EH (cell line): ENCODE measurements around the gene CDH23.

ENCODE experiments used
- DNase-seq: peaks from one replicate; pipeline ENCODE4 v3.0.0-alpha.2; 2015; ENCODE audit warnings: low read depth

CDH23 gene

DNA sequence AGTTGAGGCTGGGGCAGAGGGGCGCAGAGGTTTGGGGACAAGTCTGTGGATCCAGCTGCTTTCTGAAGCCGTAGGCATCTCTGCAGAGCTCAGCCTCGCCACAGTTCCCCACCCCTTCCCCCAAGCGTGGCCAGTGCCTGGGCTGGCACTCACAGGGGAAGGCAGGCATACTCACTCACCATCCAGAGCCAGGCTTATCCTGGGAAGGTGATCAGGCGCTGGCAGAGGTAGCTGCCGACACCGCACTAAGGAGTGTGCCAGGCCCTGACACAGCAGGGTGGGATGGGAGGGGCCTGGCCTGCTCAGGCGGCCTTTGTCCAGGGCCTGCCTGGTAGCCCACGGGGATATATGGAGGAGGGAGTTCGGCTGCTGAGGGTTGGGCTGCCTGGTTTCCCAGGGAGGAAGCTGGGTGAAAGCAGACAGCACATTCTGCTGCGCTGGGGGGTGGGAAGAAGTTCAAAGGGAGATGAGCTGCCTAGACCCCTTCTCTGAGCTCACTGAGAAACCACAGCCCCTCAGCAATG, 360.7 kb downstream of the CDH23 start:
- no peak for DNase-seq

- no peak for DNase-seq
These were observed 364.4 kb downstream of the CDH23 start for GRCh38 chr10:71761105-71761511.

GRCh38 chr10:71761541-71762113, 364.9 kb downstream of the CDH23 start:
- no peak for DNase-seq

GRCh38 chr10:71762324-71762723, 365.6 kb downstream of the CDH23 start:
- DNase-seq: no peak

DNA sequence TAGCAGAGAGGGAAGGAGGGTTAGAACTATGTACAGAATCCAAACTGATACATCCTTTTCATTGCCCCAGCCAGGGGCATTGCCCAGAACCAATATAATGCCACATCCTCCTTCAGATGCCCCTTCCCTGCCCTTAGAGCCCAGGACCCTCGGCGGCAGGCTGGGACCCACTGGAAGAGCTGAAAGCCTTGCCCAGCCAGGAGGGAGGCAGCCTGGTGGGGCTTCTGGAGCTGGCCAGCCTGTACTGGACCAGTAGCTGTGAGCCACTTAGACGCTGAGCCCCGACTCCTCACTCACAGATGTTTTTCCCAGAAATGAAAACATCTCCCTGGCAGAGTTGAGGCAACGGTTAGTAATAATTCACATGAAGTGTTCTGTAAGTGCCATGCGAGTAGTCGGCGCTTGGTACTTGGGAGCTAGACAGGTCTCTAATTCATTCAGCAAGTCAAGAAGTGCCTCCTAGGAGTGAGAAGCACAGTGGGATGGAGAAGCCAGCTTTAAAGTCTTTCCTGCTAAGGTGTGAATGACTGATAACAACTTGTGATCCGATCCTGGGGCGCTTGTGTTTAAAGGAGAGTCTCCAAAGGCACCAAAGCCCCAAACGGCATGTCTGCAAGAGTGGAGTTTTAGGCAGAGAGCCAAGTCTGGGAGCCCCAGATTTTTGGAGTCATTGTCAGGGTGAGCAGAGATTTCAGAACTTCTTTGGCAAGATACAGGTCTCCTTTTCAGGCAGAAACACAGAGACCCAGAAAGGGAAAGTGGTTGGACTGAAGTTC, 366.8 kb downstream of the CDH23 start:
- peak; percentile 41 for DNase-seq

DNA sequence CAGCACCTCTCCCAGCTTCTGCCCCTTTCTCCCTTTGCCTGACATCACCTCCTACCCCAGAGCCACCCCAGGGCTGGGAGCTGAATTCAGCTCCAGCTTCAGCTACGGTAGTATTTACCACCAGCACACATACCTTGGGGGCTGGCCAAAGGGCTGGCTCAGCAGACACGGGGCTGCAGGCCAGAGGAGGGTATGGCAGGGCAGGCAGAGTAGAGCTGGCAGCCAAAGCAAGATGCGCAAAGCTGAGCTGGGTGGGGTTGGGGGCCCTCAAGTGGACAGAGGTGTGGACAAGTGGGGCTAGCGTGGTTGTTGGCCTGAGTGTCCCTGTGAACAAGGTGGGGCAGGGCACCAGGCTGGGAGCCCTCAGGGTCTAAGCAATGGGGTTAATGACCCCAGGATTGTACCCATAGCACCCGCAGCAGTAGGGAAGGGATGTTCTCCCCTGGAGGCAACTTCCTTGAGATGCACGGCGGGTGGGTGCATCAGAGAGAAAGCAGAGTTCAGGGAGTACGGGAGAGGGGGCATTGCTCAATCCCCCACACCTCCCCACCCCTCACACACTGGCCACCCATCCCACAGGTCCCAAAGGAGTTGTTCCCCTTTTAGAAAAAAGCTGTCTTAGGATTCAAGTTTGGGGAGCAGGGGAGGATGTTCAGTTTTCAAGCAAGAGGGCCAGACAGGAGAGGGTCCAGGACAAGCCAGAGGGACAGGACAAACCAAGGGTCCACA, 368.6 kb downstream of the CDH23 start:
- DNase-seq: peak; percentile 70

DNA sequence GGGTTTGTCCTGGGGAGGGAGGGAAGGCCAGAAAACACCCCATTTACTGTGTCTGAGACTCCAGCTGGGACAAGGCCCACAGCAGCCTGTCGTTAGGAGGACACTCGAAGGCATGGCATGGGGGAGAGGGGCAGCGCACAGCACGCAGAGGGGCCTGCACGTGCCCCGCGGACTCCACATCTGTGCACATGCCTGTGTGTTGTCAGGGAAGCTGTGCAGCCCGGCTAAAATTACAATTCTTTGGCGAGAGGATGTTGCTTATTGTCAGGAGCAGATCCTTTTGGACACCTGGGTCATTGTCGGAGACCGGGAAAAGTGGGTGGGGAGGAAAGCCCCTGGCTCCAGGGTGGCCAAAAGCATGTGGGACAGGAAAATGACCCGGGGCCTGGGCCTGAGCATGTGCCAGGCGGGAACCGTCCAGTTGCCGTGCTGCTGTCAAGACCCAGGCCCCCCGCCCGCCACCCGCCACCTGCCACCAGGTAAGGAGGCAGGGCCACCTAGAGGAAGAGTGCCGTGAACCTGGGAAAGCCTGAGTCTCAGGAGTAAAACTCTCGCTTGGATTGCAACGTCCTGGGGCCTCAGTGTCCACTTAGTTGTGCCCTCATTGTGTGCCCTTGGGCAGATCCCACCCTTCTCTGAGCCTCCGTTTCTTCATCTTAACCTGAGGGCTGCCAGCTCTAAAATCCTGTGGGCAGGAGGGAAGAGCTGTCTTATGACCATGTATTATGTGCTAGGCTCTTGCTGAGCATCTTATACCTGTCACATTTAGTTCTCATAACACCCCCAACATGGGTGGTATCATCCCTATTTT, 369.4 kb downstream of the CDH23 start:
- no peak for DNase-seq

- peak; percentile 99 for DNase-seq
These were observed 370.1 kb downstream of the CDH23 start for GRCh38 chr10:71766717-71767419.

DNA sequence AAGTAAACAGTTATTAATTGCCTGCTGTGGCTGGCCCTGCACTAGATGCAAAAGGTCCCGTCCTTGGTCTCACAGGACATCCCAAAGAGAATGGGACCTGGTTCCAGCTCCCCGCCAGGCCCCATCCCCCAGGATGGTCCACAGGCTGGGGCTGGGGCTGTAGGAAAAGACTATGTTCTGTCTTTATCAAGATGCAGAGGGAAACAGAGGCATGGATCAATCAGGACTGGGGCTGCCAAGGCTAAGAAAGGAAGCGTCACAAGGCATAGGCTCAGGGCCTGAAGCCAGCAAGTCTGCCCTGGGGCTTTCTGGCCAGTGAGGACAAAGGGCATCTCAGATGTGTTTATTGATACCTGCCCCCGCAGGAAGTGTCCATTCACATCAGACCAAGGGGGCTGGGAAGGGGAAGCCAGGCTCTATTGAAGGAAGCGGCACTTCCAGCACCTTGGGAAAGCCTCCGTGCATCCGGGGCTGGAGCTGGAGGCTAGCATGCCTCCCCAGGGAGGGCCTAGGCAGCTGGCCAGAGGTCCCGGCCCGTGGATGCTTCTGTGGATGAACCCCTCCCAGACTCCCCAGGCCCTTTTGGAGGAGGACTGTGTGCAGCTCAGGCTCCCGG, 370.8 kb downstream of the CDH23 start:
- peak; percentile 79 for DNase-seq

- DNase-seq: peak; percentile 72
These were observed 372.6 kb downstream of the CDH23 start for GRCh38 chr10:71769279-71769823.

DNA sequence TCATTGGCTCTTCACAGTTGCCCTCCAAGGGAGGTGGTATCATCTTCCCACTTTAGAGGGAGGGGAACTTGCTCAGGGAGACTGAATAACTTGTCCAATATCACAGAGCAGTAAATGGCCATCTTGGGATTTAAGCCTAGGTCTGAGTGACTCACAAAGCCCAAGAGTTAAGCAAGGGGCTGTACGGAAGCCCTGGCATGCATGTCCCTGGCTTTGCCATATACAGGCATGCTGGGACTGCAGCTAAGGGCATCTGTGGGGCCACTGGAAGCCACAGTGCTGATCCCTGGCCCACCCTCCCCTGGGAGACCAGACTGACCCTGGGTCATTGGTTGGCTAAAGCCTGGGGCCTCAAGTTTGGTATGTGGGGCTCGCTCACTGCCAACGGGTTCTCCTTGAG, 373.5 kb downstream of the CDH23 start:
- DNase-seq: peak; percentile 34

GRCh38 chr10:71770789-71771188, 374.1 kb downstream of the CDH23 start:
- DNase-seq: no peak

GRCh38 chr10:71771204-71771603, 374.5 kb downstream of the CDH23 start:
- DNase-seq: no peak

- peak; percentile 86 for DNase-seq
These were observed 375.3 kb downstream of the CDH23 start for GRCh38 chr10:71771821-71772617.

DNA sequence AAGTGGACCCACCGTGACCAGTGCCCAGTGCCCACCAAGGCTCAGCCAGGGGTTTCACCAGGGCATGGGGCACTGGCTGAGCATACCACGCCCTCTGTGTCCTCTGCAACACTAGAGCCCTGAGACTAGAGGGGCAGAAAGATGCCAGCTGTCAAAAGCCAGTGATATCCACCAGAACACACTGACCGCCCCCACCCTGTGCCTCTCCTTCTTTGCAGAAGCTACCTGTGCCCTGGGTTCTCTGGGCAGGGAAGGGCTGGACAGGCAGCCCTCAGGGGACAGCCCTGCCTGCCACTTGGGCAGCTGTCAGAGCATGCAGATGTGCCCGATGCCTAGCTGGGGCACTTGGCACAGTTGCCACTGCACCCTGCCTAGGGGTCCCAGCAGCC, 376.1 kb downstream of the CDH23 start:
- DNase-seq: no peak

GRCh38 chr10:71773221-71773971, 376.7 kb downstream of the CDH23 start, which contains the start of gene VSIR:
VSIR (minus strand) TSS chr10:71773520; CDS start chr10:71773439, 81 bp downstream.
- peak; percentile 82 for DNase-seq

DNA sequence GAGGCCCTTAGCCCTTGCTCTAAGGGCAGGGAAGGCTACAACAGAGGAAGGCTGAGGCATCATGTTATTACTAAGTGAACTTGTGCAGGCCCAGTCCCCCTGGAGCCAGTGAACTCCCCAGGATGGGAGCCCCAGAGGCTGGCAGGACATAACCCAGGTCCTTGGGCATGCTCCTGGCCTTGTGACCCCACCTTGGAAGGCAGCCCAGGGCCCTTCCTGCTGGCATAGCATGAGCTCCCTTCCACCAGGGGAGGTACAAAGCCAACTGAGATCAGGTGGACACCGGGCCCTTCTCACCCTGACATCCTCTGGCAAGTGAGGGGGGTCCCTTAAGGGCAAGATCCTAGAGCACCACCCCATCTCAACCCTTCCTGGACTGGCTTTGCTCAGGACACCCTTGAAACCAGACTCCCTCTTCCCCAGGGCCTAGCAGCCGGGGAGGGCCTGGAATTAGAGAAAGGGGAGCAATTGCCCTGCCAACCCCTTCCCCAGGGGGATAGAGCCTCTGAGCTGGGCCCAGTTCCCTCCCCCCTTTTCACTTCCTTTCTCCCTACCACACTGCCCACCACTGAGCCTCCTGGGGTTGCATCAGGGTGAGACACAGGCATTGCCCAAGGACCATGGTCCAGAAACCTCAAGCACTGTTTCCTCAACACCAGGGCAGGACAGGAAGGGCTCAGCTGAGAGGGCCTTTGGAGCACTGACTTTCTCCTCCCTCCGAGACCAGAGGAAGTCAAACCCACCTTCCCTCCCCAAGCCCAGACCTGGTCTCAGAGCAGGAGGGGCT, 378.4 kb downstream of the CDH23 start:
- no peak for DNase-seq

DNA sequence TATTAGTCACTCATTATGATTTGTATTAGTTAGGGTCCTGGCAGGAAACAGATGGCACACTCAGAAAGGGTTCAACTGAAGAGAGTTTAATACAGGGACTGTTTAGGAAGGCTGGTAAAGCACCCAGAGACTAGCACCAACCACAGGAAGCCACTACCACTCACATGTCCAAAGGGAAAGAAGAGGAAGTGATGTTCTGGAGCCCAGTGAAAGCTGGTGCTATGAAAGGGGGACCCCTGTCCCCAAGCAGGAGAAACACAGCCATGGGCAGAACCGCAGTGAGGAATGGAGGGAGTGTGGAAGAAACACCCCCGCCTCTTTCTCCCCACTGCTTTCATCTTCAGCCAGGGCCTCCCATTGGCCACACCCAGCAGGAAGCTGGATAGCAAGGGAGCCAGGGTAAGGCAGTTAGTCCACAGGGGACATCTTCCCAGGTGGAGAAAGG, 379.8 kb downstream of the CDH23 start:
- DNase-seq: no peak
